Stimulated activated CD4-positive, alpha-beta T cell treated with anti-CD3 and anti-CD28 coated beads, Interleukin-2, amount 100 ng/mL, for 24 hours (primary cell): ENCODE data around the gene TAF5.
"Not testable (repeated sequence)": the region's sequence is repeated elsewhere in the genome, so short reads cannot be mapped to it uniquely, and the experiment has no call there.

ENCODE experiments used
- DNase-seq, 2 donors: peaks; one replicate each; pipeline ENCODE4 v3.0.0-alpha.2; 2020

The TAF5 gene

GRCh38 chr10:103367782-103368518, at the start of gene TAF5:
TSS of gene TAF5 (plus strand) at chr10:103367976. CDS start at chr10:103367990, 14 bp downstream.
- peak; percentile 89 for DNase-seq

DNA sequence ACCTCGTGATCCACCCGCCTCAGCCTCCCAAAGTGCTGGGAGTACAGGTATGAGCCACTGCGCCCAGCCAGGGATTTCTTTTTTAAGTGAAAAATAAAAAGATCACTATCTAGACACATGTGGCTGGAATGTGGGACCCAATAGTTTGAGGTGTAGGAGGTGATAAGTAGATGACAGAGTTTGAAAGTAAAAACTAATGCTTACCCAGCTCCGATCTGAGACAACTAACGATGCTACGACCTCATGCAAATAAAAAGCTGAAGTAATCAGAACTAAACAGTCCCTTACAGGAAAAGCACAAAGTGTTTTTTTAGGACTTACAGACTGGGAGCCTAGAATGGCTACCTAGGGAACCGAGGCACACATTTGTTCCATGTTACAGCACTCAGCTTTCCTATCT, 39.9 kb upstream of the TAF5 start:
- no peak for DNase-seq

DNA sequence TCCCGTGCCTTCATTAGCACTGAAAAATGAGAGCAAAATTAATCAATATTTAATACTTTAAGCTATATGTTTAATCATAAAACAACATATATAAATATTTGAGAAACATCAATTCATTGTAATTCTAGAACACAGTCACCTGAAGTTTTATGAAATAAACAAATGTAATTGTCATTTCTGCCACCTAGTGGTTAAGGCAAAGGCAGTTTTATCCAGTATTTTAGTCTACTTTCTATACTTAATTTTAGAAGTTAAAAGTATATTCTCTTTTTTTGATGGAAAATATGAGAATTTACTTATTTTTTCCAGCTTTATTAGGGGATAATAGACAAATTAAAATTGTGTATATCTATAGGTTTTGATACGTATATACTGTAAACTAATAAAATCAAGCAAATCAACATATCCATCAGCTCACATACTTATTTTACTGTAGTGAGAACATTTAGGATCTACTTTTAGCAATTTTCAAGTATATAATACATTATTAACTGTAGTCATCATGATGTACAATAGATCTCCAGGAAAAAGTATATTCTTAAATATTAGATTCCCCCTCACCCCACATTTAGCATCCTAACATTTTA, 33.7 kb upstream of the TAF5 start:
- no peak for DNase-seq

- DNase-seq: no peak
These were observed 33.2 kb upstream of the TAF5 start for GRCh38 chr10:103334567-103334966.

DNA sequence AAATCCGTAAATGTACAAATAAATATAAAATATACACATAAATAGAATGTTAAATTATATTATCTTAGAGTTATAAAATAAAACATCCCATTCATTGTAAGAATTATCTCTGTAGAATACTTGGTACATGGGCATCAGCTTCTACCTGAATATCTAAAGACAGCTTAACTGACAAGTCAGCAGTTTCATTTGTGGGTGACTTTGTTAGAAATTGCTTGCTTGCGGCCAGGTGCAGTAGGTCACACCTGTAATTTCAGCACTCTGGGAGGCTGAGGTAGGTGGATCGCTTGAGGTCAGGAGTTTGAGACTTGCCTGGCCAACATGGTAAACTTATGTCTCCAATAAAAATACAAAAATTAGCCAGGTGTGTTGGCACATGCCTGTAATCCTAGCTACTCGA, 31.4 kb upstream of the TAF5 start:
- DNase-seq: no peak

- DNase-seq: no peak
These were observed 17.6 kb upstream of the TAF5 start for GRCh38 chr10:103350175-103350516.

DNA sequence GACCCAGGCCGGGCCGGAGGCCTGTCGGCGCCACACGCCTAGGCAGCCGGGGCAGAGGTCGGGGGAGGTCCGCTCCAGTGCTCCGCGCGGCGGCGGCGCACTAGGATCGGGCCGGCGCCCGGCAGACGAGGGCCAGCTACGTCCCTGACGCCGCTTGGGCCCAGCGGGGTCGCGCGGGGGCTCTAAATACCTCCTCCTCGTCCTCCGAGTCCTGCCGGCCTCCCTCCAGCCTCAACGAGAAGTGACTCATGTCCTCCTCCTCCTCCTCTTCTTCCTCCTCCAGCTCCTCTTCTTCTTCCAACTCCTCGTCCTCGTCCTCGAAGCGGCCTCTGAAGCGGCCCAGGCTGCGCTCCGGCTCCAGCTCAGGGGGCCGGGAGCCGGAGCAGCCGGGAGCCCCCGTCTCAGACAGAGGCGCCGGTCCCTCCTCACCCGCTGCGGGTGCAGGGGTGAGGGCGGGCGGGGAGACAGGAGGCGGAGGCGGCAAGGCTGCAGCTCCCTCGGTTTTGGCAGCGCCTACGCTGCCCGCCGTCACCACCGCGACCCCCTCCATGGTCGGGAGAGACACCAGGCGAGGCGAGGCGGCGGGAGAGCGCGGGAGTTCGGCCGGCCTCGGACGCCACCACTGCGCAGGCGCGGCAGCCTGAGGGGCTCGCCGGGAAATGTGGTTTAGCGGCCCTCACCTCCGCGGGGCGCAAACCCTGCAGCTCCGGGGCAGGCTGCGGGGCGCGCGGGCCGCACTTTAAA, 17.1 kb upstream of the TAF5 start, which contains the start of gene PCGF6:
Gene PCGF6 (minus strand): TSS at position 624 of the 744 bp plus-strand sequence. CDS start 74 bp downstream, at position 550.
- DNase-seq: peak; percentile 77 to 83

GRCh38 chr10:103353281-103353680, 14.5 kb upstream of the TAF5 start:
- no peak for DNase-seq

DNA sequence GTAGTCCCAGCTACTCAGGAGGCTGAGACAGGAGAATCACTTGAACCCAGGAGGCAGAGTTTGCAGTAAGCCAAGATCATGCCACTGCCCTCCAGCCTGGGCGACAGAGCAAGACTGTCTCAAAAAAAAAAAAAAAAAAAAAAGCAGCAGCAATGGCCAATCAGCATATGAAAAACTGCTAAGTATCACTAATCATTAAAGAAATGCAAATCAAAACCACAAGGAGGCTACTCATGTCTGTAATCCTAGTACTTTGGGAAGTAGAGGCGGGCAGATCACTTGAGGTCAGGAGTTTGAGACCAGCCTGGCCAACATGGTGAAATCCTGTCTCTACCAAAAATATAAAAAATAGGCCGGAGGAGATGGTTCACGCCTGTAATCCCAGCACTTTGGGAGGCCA, 13.2 kb upstream of the TAF5 start:
- DNase-seq: not testable (repeated sequence)

GRCh38 chr10:103355906-103356599, 11.7 kb upstream of the TAF5 start:
- no peak for DNase-seq

GRCh38 chr10:103359493-103359892, 8.3 kb upstream of the TAF5 start:
- not testable (repeated sequence) for DNase-seq

GRCh38 chr10:103360791-103361190, 7.0 kb upstream of the TAF5 start:
- not testable (repeated sequence) for DNase-seq

GRCh38 chr10:103367379-103367781, 396 bp upstream of the TAF5 start:
- no peak for DNase-seq

GRCh38 chr10:103373544-103373943, 5.8 kb downstream of the TAF5 start:
- no peak for DNase-seq

GRCh38 chr10:103374263-103374662, 6.5 kb downstream of the TAF5 start:
- DNase-seq: no peak

GRCh38 chr10:103382769-103383168, 15.0 kb downstream of the TAF5 start:
- DNase-seq: no peak

- DNase-seq: no peak
These were observed 26.4 kb downstream of the TAF5 start for GRCh38 chr10:103394180-103394579.

DNA sequence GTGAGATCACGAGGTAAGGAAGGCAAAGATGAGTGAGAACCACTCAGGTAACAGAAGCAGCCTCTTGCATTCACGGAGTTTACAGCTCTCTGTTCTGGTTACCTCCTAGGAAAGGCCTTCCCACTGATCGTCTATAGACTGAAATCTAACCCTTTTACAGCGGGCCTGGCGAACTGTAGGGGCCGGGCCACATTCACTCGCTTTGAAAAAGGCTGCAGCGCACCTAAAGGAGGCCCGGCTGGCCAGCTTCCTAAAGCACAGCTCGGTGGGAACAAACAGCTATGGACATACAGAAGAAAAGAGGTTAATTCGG, 27.9 kb downstream of the TAF5 start:
- DNase-seq: no peak

DNA sequence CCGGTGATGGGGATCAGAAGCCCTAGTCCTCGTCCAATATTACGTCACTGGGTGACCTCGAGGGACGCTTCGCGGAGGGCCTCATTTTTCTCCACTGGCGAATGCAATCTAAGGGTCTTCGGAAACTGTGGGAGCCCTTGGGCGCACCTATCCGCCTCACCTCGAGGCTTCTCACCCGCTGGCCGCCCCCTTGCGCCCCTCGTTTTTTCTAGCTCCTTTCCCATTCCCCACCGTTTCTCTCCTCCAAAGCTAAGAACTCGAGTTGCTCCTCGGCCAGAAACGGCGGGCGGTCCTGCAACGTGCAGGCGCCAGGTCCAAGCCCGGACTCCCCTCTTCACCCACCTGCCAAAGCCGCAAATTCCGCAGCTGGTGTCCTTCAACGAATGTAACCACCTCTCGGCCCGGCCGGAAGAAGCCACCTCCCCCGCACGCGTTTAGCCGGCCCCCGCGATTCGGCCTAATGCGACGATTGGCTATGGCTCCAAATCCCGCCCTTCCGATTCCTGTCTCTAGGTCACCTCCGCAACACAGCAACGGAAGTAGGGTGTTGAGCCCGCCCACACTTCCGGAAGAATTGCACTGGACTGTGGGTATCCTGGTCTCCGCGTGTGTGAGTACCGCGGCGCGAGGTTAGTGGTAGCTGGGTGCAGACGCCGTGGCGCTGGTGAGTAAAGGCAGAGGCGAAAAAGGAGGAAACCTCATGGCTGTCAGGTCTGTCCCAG, 28.5 kb downstream of the TAF5 start, which contains the start of the genes ATP5MK and PDCD11:
Gene ATP5MK (minus strand): TSS at position 409 of the 722 bp plus-strand sequence. CDS start 4,018 bp downstream, outside the sequence.
Gene PDCD11 (plus strand): TSS at position 560 of the 722 bp plus-strand sequence. CDS start 1,801 bp downstream, outside the sequence.
- DNase-seq: peak; percentile 97

- no peak for DNase-seq
These were observed 29.0 kb downstream of the TAF5 start for GRCh38 chr10:103396789-103397087.

DNA sequence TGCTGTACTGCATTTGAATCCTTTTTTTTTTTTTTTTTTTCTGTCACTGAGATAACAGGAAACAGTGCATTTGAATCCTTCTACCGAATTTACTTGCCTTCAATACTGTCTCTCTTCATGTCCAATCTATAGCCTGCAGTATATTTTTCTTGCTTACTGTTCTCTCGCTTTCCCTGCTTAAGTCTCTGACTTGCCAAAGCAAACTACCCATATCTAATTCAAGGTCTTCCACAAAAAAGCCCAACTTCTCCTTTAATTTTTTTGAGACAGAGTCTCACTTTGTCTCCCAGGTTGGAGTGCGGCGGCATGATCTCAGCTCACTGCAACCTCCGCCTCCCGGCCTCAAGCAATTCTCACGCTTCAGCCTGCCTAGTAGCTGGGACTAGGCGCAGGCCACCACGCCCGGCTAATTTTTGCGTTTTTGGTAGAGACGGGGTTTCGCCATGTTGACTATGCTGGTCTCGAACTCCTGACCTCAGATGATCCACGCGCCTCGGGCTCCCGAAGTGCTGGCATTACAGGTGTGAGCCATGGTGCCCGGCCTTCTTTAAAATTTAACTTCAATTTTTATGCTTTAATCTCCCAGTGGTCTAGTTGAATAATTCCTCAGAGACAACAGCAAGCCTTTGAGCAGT, 29.5 kb downstream of the TAF5 start:
- no peak for DNase-seq

DNA sequence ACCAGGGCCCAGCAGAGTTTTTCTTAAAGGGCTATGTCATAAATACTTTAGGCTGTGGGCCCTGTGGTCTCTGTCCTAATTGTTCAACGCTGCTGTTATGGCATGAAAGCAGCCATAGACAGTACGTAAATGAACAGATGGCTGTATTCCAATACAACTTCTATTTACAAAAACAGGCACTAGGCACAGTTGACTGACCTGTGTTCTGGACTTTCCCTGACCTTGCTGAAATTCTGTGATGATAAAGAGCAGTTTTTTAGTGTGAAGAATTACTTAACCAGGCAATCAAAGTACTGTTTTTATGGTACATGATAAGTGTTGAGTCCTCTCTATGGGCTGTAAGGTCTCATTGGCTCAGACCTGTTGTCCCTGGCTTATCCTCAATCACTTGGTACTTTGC, 45.8 kb downstream of the TAF5 start:
- DNase-seq: no peak
